NCI-H146 (cell line): ENCODE data around the gene GSTA1.
"Not testable (repeated sequence)": the region's sequence is repeated elsewhere in the genome, so short reads cannot be mapped to it uniquely, and the experiment has no call there.

Source experiments
- DNase-seq: peaks from one replicate; lab custom pipeline; 2025; lab: John Stamatoyannopoulos, UW

The GSTA1 gene

DNA sequence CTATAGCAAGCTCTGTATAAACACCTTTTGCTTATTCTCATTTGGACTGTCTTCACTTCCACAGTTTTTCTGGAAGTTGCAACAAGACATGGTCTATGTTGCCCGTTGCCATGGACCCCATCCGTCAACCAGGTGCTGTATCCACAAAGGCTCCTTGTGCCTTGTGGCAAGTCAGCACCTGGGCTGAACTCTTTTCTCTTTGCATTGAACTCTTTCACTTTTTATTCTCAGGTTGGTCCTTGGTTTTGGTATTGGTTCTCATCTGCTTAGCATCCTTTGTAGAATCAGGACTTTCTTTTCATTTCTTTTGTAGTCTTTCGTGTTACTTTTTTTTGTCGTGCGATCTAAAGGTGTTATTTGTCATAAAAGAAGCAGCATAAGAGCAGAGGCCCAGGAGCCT, 5.0 kb upstream of the GSTA1 start:
- no peak for DNase-seq

- no peak for DNase-seq
Measured at GRCh38 chr6:52802806-52803205, 810 bp downstream of the GSTA1 start.

DNA sequence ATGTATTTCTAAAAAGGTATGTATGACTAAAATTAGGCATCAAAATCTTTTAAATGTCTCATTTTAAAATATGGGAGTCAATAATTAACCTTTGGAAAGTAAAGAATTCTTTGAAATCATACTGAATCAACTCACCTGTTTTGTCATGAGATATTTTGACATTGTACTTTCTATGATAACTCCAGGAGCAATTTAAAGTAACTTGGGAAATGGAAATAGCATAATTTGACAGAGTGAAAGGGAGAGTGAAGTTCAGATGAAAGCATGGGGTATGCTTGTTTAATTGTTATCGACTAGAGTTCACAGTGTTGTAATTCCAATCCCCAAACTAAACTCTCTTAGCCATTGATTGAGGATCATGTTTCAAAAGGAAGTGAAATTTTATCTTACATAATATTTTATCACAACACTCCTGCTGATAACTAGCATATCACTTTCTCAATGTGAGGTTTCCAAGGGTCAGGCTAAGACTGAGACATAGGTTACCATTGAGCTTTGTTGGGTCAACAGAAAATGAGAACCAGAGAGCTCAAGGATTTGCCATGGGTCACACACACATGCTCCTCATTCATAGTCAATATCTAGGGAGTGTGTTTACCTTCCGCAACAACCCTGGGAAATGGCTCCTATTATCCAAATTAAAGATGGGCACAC, 2.3 kb downstream of the GSTA1 start:
- DNase-seq = peak; percentile 41

DNA sequence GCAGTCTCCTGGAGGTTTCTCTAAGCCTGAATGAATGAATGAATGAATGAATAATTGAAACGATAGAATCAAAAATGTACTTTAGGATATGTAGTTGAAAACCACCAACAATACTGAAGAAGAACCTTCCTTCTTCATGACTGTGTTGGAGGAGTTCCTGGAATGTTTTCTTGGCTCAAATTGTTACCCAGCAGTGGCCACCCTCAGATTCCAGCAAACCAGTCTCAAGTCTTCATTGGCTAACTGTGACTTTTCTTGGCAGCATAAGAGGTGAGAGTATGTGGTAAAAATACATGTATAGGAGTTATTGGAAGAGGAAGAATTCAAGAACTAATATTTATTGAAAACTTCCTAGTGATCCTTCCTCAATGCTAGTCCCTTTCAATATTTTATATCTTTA, 4.3 kb downstream of the GSTA1 start:
- not testable (repeated sequence) for DNase-seq

- not testable (repeated sequence) for DNase-seq
Measured at GRCh38 chr6:52794366-52794765, 9.2 kb downstream of the GSTA1 start.

DNA sequence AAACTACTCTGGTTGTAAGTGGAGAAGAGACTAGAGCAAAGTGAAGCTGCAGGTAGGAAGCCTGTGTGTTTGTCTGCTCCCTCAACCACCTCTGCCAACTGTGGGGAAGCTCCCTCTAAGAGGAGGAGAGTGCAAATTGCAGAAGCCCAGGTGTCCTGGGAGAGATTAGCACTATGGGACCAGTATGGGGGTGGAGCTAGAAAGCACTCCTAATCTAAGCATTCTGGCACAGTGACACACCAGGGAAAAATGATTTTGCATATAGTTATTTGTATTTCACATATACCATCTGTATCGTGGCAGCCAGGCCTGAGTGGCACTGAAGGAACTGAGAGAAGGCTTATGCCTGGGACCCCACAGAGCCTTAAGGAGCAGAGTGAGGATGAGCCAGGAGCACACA, 12.8 kb downstream of the GSTA1 start:
- DNase-seq = no peak

- DNase-seq = not testable (repeated sequence)
Measured at GRCh38 chr6:52789658-52790057, 14.0 kb downstream of the GSTA1 start.

GRCh38 chr6:52788478-52788877, 15.1 kb downstream of the GSTA1 start:
- DNase-seq = no peak

GRCh38 chr6:52787917-52788316, 15.7 kb downstream of the GSTA1 start:
- no peak for DNase-seq

GRCh38 chr6:52786249-52786956, 17.2 kb downstream of the GSTA1 start:
- no peak for DNase-seq

DNA sequence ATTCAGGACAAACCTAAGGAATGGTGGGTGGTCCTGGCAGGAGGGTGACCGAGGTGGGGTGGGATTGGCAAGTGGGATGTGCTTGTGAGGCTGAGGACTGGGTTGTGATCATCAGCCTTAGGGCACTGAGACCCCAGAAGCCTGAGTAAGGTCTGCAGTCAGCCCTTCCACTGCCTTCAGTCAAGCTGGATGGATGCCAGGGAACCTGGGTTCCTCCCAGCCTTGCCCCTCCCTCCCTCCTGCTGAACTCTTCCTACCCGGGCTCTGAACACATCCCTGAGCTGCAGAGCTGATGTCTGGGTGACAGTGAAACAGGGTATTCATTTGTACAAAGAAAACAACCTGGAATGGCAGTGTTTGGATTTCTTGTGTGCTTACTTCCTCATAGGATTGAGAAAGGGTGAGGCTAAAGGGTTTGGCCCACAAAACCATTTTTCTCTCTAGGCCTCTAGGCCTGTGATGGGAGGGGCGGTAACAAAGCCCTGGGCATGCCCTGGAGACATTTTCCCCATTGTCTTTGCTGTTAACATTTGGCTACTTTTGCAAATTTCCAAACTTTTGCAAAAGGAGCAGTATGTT, 20.8 kb downstream of the GSTA1 start:
- peak; percentile 27 for DNase-seq

GRCh38 chr6:52782209-52782608, 21.4 kb downstream of the GSTA1 start:
- DNase-seq = not testable (repeated sequence)

GRCh38 chr6:52779237-52779636, 24.4 kb downstream of the GSTA1 start:
- no peak for DNase-seq

GRCh38 chr6:52776711-52777351, 26.8 kb downstream of the GSTA1 start:
- DNase-seq = not testable (repeated sequence)

DNA sequence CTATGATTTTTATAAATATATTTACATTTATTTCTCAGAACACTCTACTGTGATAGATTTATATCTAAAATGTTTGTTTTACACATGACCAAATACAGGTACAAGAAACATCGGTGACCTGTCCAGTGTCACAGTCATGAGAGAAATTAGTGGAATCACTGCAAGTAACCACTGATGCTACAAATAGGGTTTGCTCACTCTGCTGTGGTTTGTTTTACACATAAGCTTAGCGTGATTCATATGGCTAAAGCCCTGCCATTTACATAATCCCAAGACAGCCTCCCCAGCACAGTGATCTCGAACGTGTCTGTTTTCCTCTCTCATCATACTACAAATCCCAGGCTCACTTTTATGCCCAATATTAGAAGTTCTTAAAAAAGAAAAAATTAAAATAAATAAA, 34.2 kb downstream of the GSTA1 start:
- DNase-seq = not testable (repeated sequence)

DNA sequence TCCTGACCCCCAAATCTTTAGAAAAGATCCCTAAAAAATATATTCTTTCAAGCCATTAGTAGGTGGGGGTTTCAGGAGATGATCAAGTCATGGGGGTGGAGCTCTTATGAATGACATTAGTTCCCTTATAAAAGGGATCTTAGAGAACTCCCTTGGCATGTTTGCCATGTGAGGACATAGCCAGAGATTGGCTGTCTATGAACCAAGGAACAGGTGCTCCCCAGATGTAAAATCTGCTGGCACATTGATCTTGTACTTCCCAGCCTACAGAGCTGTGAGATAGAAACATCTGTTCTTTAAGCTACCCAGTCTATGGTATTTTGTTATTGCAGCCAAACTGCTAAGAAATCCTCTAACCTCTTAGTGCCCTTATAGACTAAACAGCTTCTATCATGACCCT, 36.0 kb downstream of the GSTA1 start:
- not testable (repeated sequence) for DNase-seq

- peak; percentile 16 for DNase-seq
Measured at GRCh38 chr6:52763322-52763916, 40.2 kb downstream of the GSTA1 start, which contains the start of gene GSTA2. TSS of gene GSTA2 (minus strand) at chr6:52763475. CDS start at chr6:52757947, 5,528 bp downstream.

- DNase-seq = peak; percentile 8
Measured at GRCh38 chr6:52761673-52762491, 41.7 kb downstream of the GSTA1 start.

DNA sequence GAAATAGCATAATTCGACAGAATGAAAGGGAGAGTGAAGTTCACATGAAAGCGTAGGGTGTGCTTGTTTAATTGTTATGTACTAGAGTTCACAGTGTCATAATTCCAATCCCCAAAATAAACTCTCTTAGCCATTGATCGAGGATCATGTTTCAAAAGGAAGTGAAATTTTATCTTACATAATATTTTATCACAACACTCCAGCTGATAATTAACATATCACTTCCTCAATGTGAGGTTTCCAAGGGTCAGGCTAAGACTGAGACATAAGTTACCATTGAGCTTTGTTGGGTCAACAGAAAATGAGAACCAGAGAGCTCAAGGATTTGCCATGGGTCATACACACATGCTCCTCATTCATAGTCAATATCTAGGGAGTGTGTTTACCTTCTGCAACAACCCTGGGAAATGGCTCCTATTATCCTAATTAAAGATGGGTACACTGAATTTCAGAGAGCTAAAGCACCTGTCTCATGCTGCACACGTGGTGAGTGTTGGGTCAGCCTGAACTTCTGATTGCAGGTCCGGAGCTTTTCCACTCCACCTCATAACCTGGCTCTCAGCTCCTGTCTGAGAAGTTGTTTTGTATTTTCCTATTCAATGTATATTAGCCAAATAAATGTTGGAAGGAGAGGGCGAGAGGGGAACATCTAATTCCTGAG, 43.4 kb downstream of the GSTA1 start:
- peak; percentile 57 for DNase-seq

- no peak for DNase-seq
Measured at GRCh38 chr6:52759085-52759484, 44.5 kb downstream of the GSTA1 start.
